Measurements from ENCODE around the gene FGF10. TPM values are rescaled to one million over a fixed set of nuclear protein-coding genes. Genes with fewer than 3 reads are reported as not detected.

Gene FGF10
- total RNA-seq, 2 donors from 2014 or later, result 0.27 to 5.1 TPM

DNA sequence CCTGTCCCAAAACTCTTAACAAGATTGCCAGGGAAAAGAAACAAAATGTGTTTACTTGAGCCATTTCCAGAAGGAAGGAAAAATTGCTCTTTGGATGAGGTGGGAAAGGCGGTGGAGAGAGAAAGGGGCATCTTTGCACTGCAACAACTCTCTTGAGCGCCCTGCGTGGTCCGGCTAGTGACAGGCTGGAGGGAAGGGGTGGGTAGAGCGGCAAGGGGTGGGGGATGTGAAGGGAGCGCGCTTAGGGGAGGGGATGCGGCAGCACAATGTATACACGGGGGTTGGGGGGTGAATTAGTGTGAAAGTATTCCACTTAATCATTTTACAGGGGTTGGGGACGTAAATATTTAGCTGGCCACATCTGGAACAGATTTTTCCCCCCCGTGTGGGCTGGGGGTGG is 1.3 kb downstream of the FGF10 start:
- intact Hi-C loops (cut with DNase I), result no loop called here
- Histone ChIP-seq H3K9me3 (no peaks in the 10 kb centered on the region), H3K27ac (peak overlapping the region; percentile 40), H3K36me3 (no peaks in the 10 kb centered on the region), H3K9ac (ENCODE audit: low read depth in 2 of 2, low read length in 2 of 2) (no peak overlapping the region), H3K4me1 (no peaks in the 10 kb centered on the region), H3K27me3 (no peaks in the 10 kb centered on the region), H3K4me3 (peak overlapping the region; percentile 17)
- TF ChIP-seq, protein P1, sequence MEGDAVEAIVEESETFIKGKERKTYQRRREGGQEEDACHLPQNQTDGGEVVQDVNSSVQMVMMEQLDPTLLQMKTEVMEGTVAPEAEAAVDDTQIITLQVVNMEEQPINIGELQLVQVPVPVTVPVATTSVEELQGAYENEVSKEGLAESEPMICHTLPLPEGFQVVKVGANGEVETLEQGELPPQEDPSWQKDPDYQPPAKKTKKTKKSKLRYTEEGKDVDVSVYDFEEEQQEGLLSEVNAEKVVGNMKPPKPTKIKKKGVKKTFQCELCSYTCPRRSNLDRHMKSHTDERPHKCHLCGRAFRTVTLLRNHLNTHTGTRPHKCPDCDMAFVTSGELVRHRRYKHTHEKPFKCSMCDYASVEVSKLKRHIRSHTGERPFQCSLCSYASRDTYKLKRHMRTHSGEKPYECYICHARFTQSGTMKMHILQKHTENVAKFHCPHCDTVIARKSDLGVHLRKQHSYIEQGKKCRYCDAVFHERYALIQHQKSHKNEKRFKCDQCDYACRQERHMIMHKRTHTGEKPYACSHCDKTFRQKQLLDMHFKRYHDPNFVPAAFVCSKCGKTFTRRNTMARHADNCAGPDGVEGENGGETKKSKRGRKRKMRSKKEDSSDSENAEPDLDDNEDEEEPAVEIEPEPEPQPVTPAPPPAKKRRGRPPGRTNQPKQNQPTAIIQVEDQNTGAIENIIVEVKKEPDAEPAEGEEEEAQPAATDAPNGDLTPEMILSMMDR (IDR thresholded peaks at IDR 0.05), result no peak
- no peak for DNase-seq

DNA sequence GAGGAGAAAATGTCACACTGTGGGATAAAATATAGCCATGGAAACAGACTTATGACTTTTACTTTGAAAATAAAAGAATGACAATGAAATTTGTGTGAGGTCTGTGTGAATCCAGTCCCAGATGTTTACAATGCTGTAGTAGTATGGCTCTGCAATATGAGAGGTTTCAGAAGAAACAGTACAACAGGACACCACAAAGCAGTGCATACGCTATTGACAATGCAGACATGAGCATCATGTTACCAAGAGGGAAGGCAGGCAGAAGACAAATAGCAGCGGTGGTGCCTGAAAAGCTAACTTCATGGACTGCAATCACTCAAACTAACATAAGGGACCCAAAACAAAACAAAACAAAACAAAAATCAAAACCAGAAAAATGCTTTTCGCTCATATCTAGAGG is 1.8 kb downstream of the FGF10 start:
- Histone ChIP-seq H3K27ac (no peak overlapping the region), H3K36me3 (no peaks in the 10 kb centered on the region), H3K27me3 (no peaks in the 10 kb centered on the region), H3K9me3 (no peaks in the 10 kb centered on the region), H3K9ac (ENCODE audit: low read depth in 2 of 2, low read length in 2 of 2) (no peak overlapping the region), H3K4me3 (peak overlapping the region; percentile 17), H3K4me1 (no peaks in the 10 kb centered on the region)
- intact Hi-C loops (cut with DNase I), result no loop called here
- DNase-seq, result no peak
- TF ChIP-seq, protein P1 (IDR thresholded peaks at IDR 0.05), result no peak

DNA sequence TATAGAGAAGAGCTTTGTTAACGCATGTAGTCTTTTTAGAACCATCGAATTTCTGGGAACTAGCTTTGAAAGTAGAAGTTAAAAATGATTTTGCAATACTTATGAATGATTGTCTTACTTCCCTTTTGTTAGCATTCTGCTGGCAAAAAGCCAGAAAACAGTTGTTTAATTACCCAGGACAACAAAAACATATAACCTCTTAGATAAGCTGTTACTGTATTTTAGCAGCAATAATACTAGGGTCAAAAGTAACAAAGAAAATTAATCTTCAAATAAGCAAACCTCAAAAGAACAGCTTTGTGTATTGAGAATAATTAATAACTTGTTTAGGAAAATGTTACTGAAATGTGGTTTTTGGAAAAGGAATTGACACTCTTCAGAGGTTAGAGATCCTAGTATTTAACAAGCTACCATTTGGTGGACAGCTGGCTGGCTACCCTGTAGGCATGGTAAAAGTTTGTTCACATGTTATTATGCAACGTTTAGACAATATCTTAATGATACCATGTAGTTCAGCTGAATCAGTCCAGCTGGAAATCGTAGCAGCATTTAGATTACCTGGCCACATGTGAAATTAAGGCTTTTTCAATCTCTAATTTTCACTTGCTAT is 3.8 kb downstream of the FGF10 start:
- no peaks in the 10 kb centered on the region for H3K36me3 ChIP-seq
- no peak for DNase-seq
- no peak overlapping the region for H3K4me3 ChIP-seq
- H3K9me3 ChIP-seq, result no peaks in the 10 kb centered on the region
- H3K27ac ChIP-seq, result no peak overlapping the region
- no peak overlapping the region for H3K9ac ChIP-seq (ENCODE audit: low read depth in 2 of 2, low read length in 2 of 2)
- TF ChIP-seq, protein P1 (IDR thresholded peaks at IDR 0.05), result no peak
- intact Hi-C loops (cut with DNase I), result no loop called here
- no peaks in the 10 kb centered on the region for H3K4me1 ChIP-seq
- no peaks in the 10 kb centered on the region for H3K27me3 ChIP-seq

DNA sequence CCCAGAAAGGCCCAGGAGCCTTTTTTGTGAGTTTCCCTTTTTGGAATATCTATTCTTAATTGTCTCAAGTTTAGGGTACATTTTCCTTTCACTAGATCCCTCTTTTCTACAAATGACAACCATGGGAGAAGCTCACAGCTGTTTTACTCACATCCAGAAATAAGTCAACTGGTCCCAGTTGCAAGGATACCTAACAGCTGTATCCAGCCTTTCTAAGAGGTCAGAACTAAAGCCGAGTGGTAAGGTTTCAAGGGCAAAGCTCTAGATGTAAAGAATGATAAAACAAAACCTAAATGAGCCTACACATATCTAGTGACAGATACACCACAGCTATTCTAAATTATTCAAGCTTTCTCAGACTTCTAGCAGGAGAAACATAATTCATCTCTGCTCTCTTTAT is 4.4 kb downstream of the FGF10 start:
- DNase-seq, result no peak
- H3K9me3 ChIP-seq, result no peaks in the 10 kb centered on the region
- no peaks in the 10 kb centered on the region for H3K36me3 ChIP-seq
- H3K9ac ChIP-seq (ENCODE audit: low read depth in 2 of 2, low read length in 2 of 2), result no peak overlapping the region
- no peak overlapping the region for H3K27ac ChIP-seq
- no peaks in the 10 kb centered on the region for H3K27me3 ChIP-seq
- intact Hi-C loops (cut with DNase I), result no loop called here
- H3K4me1 ChIP-seq, result no peaks in the 10 kb centered on the region
- TF ChIP-seq, protein P1 (IDR thresholded peaks at IDR 0.05), result no peak
- H3K4me3 ChIP-seq, result no peak overlapping the region

DNA sequence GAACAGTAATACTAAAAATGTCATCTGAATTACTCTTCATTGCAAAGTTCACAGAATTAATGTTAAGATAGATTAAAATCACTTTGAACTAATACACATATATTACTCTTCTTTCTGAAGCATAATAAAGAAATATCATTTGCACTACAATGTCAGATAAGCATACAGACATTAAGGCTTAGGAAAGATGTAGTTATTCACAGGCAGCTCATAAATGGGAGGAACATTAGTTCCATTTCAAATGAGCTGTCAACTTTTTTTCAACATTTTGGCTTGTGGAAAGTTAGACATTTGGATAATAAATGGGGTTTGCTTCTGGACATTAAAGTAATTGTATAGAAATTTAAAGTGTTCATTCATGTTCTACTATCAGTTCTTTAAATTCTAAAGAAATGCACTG is 6.3 kb downstream of the FGF10 start:
- intact Hi-C loops (cut with DNase I), result no loop called here
- Histone ChIP-seq H3K27me3 (no peaks in the 10 kb centered on the region), H3K36me3 (no peaks in the 10 kb centered on the region), H3K9me3 (no peaks in the 10 kb centered on the region), H3K27ac (no peak overlapping the region), H3K9ac (ENCODE audit: low read depth in 2 of 2, low read length in 2 of 2) (no peak overlapping the region), H3K4me1 (no peaks in the 10 kb centered on the region), H3K4me3 (no peak overlapping the region)
- TF ChIP-seq, protein P1 (IDR thresholded peaks at IDR 0.05), result no peak
- no peak for DNase-seq
